ENCODE results near the gene SEC23B. TPM values are rescaled to one million over a fixed set of nuclear protein-coding genes. Genes with fewer than 3 reads are reported as not detected.

The SEC23B gene
- total and polyA plus RNA-seq, 2 of the 8 experiments (the other 6 are each of a cell fraction or from before 2014, with no cell fraction given), result 53.3 to 62.8 TPM

- no peak overlapping the region for H4K5ac ChIP-seq (ENCODE audit: insufficient read length, low read depth, low read length)
Measured at GRCh38 chr20:18488301-18488700, 19.4 kb upstream of the SEC23B start.

More at GRCh38 chr20:18488301-18488700, 19.4 kb upstream of the SEC23B start:
- Histone ChIP-seq H3K36me3 (ENCODE audit: control insufficient read depth in 2 of 4, insufficient read depth in 4 of 4, low read length in 3 of 4) (peaks cover 2 to 42% (median 26%) of the 10 kb centered on the region in 4 experiments; a peak in 7 of 8 replicates), H3K4ac (replicated peaks; ENCODE audit: insufficient read length, low read depth, low read length) (no peak overlapping the region), H3K4me3 (ENCODE audit: extremely low read depth in 1 of 4, insufficient read depth in 2 of 4, low read depth in 3 of 4, low read length in 4 of 4) (no peak overlapping the region), H3K4me1 (replicated peaks in 1 of 4; ENCODE audit: control insufficient read depth in 3 of 4, insufficient read depth in 4 of 4, low read length in 3 of 4) (no peaks in the 10 kb centered on the region), H2BK20ac (ENCODE audit: low read length) (no peak overlapping the region), H2BK12ac (ENCODE audit: low read depth, low read length) (no peak overlapping the region), H2AFZ (ENCODE audit: low read length) (no peak overlapping the region), H4K8ac (ENCODE audit: extremely low read depth, insufficient read depth, low read length) (no peak overlapping the region), H3K9me3 (ENCODE audit: insufficient read depth in 2 of 2, low read depth in 1 of 2, low read length in 1 of 2) (no peaks in the 10 kb centered on the region), H3K9ac (replicated peaks in 1 of 4; ENCODE audit: extremely low read depth in 1 of 4, low read depth in 3 of 4, low read length in 3 of 4) (no peak overlapping the region), H3K27me3 (replicated peaks in 1 of 4; ENCODE audit: control insufficient read depth in 3 of 4, extremely low read depth in 1 of 4, insufficient read depth in 3 of 4, low read length in 3 of 4) (no peaks in the 10 kb centered on the region), H4K91ac (replicated peaks; ENCODE audit: insufficient read length, low read length) (no peak overlapping the region), H3K18ac (ENCODE audit: extremely low read depth, low read length) (no peak overlapping the region), H3K23me2 (ENCODE audit: low read depth, low read length) (no peaks in the 10 kb centered on the region), H2BK15ac (ENCODE audit: low read length) (no peak overlapping the region), H4K20me1 (replicated peaks in 1 of 2; ENCODE audit: control insufficient read depth in 1 of 2, insufficient read depth in 2 of 2, low read length in 2 of 2) (no peaks in the 10 kb centered on the region), H3K79me1 (ENCODE audit: low read depth, low read length) (no peaks in the 10 kb centered on the region), H3K14ac (ENCODE audit: insufficient read length) (no peak overlapping the region), H3K4me2 (ENCODE audit: insufficient read depth in 1 of 2, low read depth in 2 of 2, low read length in 2 of 2) (no peak overlapping the region), H3K56ac (replicated peaks; ENCODE audit: insufficient read length, low read depth, low read length) (no peak overlapping the region), H3K27ac (ENCODE audit: low read depth, low read length) (no peak overlapping the region), H2AK5ac (ENCODE audit: low read depth, low read length) (no peak overlapping the region), H3K23ac (ENCODE audit: insufficient read length) (no peak overlapping the region), H3K79me2 (ENCODE audit: control insufficient read depth in 1 of 2, insufficient read depth in 2 of 2, low read length in 2 of 2) (no peaks in the 10 kb centered on the region), H2BK5ac (ENCODE audit: low read depth, low read length) (no peak overlapping the region), H2BK120ac (replicated peaks; ENCODE audit: low read depth, low read length) (no peak overlapping the region)
- POLR2A ChIA-PET (ENCODE audit: partially characterized antibody), result interaction anchor here (0.9 to 1.4 kb wide), 3 partner anchors 9 to 21 kb away, joined by 3 to 4 read pairs (median 4); partner anchors contain the start of genes DZANK1 and POLR3F
- CTCF ChIA-PET (ENCODE audit: partially characterized antibody), result interaction anchor here (0.6 kb wide), 1 partner anchor 259 kb away, joined by 3 read pairs; no protein-coding TSS in a partner anchor
- FAIRE-seq, result no peak
- TF ChIP-seq CHD2 (IDR thresholded peaks at IDR 0.05; ENCODE audit: low read length) (no peak), ZNF274 (IDR thresholded peaks at IDR 0.05; ENCODE audit: borderline replicate concordance, extremely low read depth, low read length) (no peak), JUN (IDR thresholded peaks at IDR 0.05; ENCODE audit: low read depth, low read length) (no peak), SP4 (IDR thresholded peaks at IDR 0.05; ENCODE audit: low read length) (no peak), RXRA (IDR thresholded peaks at IDR 0.05; ENCODE audit: insufficient read depth, low read depth, low read length) (no peak), NRF1 (IDR thresholded peaks at IDR 0.05; ENCODE audit: low read depth, low read length) (no peak), KDM4A (IDR thresholded peaks at IDR 0.05; ENCODE audit: low read depth, low read length, severe bottlenecking) (no peak), SP1 (IDR thresholded peaks at IDR 0.05; ENCODE audit: low read depth, low read length) (no peak), MAX (IDR thresholded peaks at IDR 0.05) (no peak)
- DNase-seq (ENCODE audit: low read depth in 1 of 2, low spot score in 2 of 2), result no peak
- 100% methylated on average over 3 of the region's 3 CpGs; no CpG with 5 or more reads in 1 of the 2 experiments for WGBS, 2 experiments (ENCODE audit: extremely low coverage in 1 of 2, insufficient coverage in 1 of 2, insufficient read length in 1 of 2, insufficient replicate concordance in 2 of 2, low coverage in 1 of 2, low lambda C conversion rate in 2 of 2, missing lambda C conversion rate in 1 of 2)

All from H1 (cell line).